ENCODE results near the gene KRTAP15-1.

- TF ChIP-seq CTCF (conservative IDR thresholded peaks at IDR 0.05; ENCODE audit: low read depth in 2 of 2) (no peak), REST (IDR thresholded peaks at IDR 0.05; ENCODE audit: unreplicated experiment) (no peak), ZNF462 (CRISPR knock-in tag; IDR thresholded peaks at IDR 0.05) (no peak), EZH2phosphoT487 (IDR thresholded peaks at IDR 0.05; ENCODE audit: unreplicated experiment) (no peak), NANOG (IDR thresholded peaks at IDR 0.05; ENCODE audit: borderline replicate concordance) (no peak), POLR2AphosphoS5 (IDR thresholded peaks at IDR 0.05; ENCODE audit: low read depth) (no peak), EZH2 (IDR thresholded peaks at IDR 0.05; ENCODE audit: low read depth, unreplicated experiment) (no peak), STAT1 (IDR thresholded peaks at IDR 0.05; ENCODE audit: unreplicated experiment) (no peak), ETS1 (IDR thresholded peaks at IDR 0.05) (no peak), ZNF331 (CRISPR knock-in tag; IDR thresholded peaks at IDR 0.05; ENCODE audit: low read depth) (no peak), JUNB (IDR thresholded peaks at IDR 0.05; ENCODE audit: unreplicated experiment) (no peak)
These were observed 46.1 kb downstream of the KRTAP15-1 start for GRCh38 chr21:30486180-30486579.
